OCI-LY7 (cell line): ENCODE measurements around the gene KIF22.

Experiments
- EZH2phosphoT487 ChIP-seq: fragments of 200-600 bp; sonication (generic); IDR thresholded peaks from 2 replicates; pipeline ENCODE4 v1.6.1; 2018; ENCODE audit warnings: low read depth, borderline replicate concordance, mild to moderate bottlenecking, mixed run types, antibody characterized with exemption, low read length, moderate library complexity, mixed read lengths
- TF ChIP-seq, protein P1 (sequence below): fragments of 200-600 bp; sonication (generic); conservative IDR thresholded peaks from 2 replicates; pipeline ENCODE4 v1.5.1; 2014; ENCODE audit warnings: mild to moderate bottlenecking, antibody characterized with exemption, low read length, moderate library complexity, mixed read lengths

DNA sequence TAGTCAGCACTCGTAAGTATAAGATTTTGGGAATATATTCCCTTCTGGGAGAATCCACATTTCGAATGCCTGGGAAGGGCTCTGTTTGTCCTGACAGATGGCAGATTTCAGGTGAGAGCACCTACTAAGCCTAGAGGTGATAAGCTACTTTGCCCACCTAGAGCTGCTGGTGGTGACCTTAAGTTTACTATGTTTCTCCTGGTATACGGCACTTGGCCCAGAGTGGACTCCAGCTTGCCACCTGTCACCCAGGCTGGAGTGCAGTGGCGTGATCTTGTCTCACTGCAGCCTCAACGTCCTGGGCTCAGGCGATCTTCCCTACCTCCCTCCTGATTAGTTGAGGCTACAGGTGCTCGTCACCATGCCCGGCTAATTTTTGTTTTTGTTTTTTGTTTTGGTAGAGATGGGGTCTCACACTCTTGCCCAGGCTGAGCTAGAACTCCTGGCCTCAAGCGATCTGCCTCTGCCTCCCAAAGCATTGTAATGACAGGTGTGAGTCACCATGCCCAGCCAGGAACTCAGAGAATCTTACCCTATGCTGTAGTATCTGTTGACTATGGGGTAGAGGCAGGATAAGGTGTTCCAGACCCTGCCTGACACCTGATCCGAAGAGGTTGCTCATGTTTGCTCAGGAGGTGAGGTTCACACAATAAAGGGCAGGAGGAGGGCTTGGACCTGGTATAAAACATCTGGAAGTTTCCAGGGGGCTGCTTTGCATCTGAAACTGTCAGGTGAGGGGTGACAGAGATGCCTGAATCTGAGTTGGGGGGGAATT is 12.8 kb upstream of the KIF22 start, which contains the start of gene ZG16:
- TF ChIP-seq, protein P1, sequence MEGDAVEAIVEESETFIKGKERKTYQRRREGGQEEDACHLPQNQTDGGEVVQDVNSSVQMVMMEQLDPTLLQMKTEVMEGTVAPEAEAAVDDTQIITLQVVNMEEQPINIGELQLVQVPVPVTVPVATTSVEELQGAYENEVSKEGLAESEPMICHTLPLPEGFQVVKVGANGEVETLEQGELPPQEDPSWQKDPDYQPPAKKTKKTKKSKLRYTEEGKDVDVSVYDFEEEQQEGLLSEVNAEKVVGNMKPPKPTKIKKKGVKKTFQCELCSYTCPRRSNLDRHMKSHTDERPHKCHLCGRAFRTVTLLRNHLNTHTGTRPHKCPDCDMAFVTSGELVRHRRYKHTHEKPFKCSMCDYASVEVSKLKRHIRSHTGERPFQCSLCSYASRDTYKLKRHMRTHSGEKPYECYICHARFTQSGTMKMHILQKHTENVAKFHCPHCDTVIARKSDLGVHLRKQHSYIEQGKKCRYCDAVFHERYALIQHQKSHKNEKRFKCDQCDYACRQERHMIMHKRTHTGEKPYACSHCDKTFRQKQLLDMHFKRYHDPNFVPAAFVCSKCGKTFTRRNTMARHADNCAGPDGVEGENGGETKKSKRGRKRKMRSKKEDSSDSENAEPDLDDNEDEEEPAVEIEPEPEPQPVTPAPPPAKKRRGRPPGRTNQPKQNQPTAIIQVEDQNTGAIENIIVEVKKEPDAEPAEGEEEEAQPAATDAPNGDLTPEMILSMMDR, result no peak
- TF ChIP-seq EZH2phosphoT487, result no peak
